ENCODE results near the gene POU6F2. TPM values are rescaled to one million over a fixed set of nuclear protein-coding genes. Genes with fewer than 3 reads are reported as not detected.

POU6F2 gene
- total and polyA plus RNA-seq, 2 donors (not counting 1 experiment from before 2014, with no cell fraction given), result 0.47 TPM; not detected in 1

- H3K27me3 ChIP-seq (replicated peaks in 1 of 4; ENCODE audit: control extremely low read depth in 1 of 4, control insufficient read depth in 3 of 4, insufficient read depth in 4 of 4, low read length in 3 of 4), result no peaks in the 10 kb centered on the region
- no CpG with 5 or more reads among the region's 2 CpGs for WGBS (ENCODE audit: insufficient coverage)
- TF ChIP-seq EZH2 (IDR thresholded peaks at IDR 0.05; ENCODE audit: borderline replicate concordance, insufficient read depth, low read depth, low read length, poor library complexity, severe bottlenecking) (no peak), CTCF (IDR thresholded peaks at IDR 0.05) (no peak)
- POLR2A ChIA-PET, result no interaction called here
- H3K27ac Mint-ChIP-seq, result no peak overlapping the region
- CTCF ChIA-PET, result no interaction called here
- intact Hi-C loops (cut with micrococcal nuclease), result no loop called here
- no peaks in the 10 kb centered on the region for H3K36me3 ChIP-seq (replicated peaks in 1 of 2; ENCODE audit: control extremely low read depth in 1 of 2, control insufficient read depth in 1 of 2, extremely low read depth in 1 of 2, insufficient read depth in 2 of 2, low read length in 1 of 2)
- ATAC-seq (ENCODE audit: low read depth) (no peak), DNase-seq (no peak)
- H3K4me2 ChIP-seq (replicated peaks; ENCODE audit: low read depth, low read length, poor library complexity, severe bottlenecking), result no peak overlapping the region
- H3K4me3 Mint-ChIP-seq, result no peak overlapping the region
- H3K79me2 ChIP-seq (ENCODE audit: control insufficient read depth, insufficient read depth, low read length), result no peaks in the 10 kb centered on the region
- H3K27me3 Mint-ChIP-seq, result peaks cover 10% of the 10 kb centered on the region
- no peak overlapping the region for H2AFZ ChIP-seq (ENCODE audit: insufficient read depth, low read depth, low read length, poor library complexity, severe bottlenecking)
- H3K9me3 Mint-ChIP-seq (ENCODE audit: insufficient read depth), result no peaks in the 10 kb centered on the region
- H3K9ac ChIP-seq (ENCODE audit: low read length), result no peak overlapping the region
- H3K9me3 ChIP-seq (ENCODE audit: control extremely low read depth in 1 of 3, control insufficient read depth in 2 of 3, insufficient read depth in 1 of 3, low read length in 2 of 3), result no peaks in the 10 kb centered on the region
- H3K4me1 ChIP-seq (ENCODE audit: control insufficient read depth in 2 of 2, insufficient read depth in 2 of 2, low read length in 2 of 2), result no peaks in the 10 kb centered on the region
- no peak overlapping the region for H3K4me3 ChIP-seq (ENCODE audit: control extremely low read depth in 1 of 5, extremely low read depth in 1 of 5, insufficient read depth in 1 of 5, low read depth in 2 of 5, low read length in 4 of 5)
- H3K27ac ChIP-seq (ENCODE audit: low read length in 2 of 2), result no peak overlapping the region
- H3K4me1 Mint-ChIP-seq, result no peaks in the 10 kb centered on the region
- H4K20me1 ChIP-seq (ENCODE audit: control insufficient read depth, insufficient read depth, low read length, poor library complexity, severe bottlenecking), result no peaks in the 10 kb centered on the region
Measured at GRCh38 chr7:39384386-39384785, 406.7 kb downstream of the POU6F2 start.

DNA sequence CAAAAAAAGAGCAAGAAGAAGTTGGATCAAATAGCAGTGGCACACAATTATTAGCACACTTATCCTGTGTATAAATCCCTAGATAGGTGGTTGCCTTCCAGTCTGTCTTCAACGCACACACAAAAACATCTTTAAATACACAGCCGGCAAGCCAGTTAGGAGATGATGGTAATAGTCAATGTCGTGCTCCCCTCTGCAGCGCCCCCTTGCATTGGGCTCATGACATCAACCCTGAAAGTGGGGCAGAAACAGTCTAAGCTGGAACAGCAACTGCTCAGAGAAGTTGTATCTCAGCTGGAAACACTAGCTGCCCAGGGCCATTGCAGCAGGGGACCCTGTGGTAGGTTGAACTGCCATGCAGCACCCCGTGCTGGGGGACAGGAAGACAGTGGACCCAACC is 409.0 kb downstream of the POU6F2 start:
- WGBS (ENCODE audit: insufficient coverage), result 86% methylated on average over 3 of the region's 5 CpGs
- ChIA-PET CTCF (no interaction called here), POLR2A (no interaction called here)
- no peaks in the 10 kb centered on the region for H3K27me3 ChIP-seq (replicated peaks in 1 of 4; ENCODE audit: control extremely low read depth in 1 of 4, control insufficient read depth in 3 of 4, insufficient read depth in 4 of 4, low read length in 3 of 4)
- Mint-ChIP-seq H3K27me3 (peaks cover 16% of the 10 kb centered on the region), H3K4me1 (no peaks in the 10 kb centered on the region), H3K27ac (no peak overlapping the region), H3K4me3 (no peak overlapping the region), H3K9me3 (ENCODE audit: insufficient read depth) (no peaks in the 10 kb centered on the region)
- TF ChIP-seq CTCF (IDR thresholded peaks at IDR 0.05) (no peak), EZH2 (IDR thresholded peaks at IDR 0.05; ENCODE audit: borderline replicate concordance, insufficient read depth, low read depth, low read length, poor library complexity, severe bottlenecking) (no peak)
- no peaks in the 10 kb centered on the region for H4K20me1 ChIP-seq (ENCODE audit: control insufficient read depth, insufficient read depth, low read length, poor library complexity, severe bottlenecking)
- H3K4me3 ChIP-seq (ENCODE audit: control extremely low read depth in 1 of 5, extremely low read depth in 1 of 5, insufficient read depth in 1 of 5, low read depth in 2 of 5, low read length in 4 of 5), result no peak overlapping the region
- no peak overlapping the region for H3K9ac ChIP-seq (ENCODE audit: low read length)
- H3K79me2 ChIP-seq (ENCODE audit: control insufficient read depth, insufficient read depth, low read length), result no peaks in the 10 kb centered on the region
- H3K4me1 ChIP-seq (ENCODE audit: control insufficient read depth in 2 of 2, insufficient read depth in 2 of 2, low read length in 2 of 2), result no peaks in the 10 kb centered on the region
- ATAC-seq (ENCODE audit: low read depth) (no peak), DNase-seq (no peak)
- no peaks in the 10 kb centered on the region for H3K9me3 ChIP-seq (ENCODE audit: control extremely low read depth in 1 of 3, control insufficient read depth in 2 of 3, insufficient read depth in 1 of 3, low read length in 2 of 3)
- no peak overlapping the region for H3K27ac ChIP-seq (ENCODE audit: low read length in 2 of 2)
- H3K4me2 ChIP-seq (replicated peaks; ENCODE audit: low read depth, low read length, poor library complexity, severe bottlenecking), result no peak overlapping the region
- no peaks in the 10 kb centered on the region for H3K36me3 ChIP-seq (replicated peaks in 1 of 2; ENCODE audit: control extremely low read depth in 1 of 2, control insufficient read depth in 1 of 2, extremely low read depth in 1 of 2, insufficient read depth in 2 of 2, low read length in 1 of 2)
- intact Hi-C loops (cut with micrococcal nuclease), result no loop called here
- no peak overlapping the region for H2AFZ ChIP-seq (ENCODE audit: insufficient read depth, low read depth, low read length, poor library complexity, severe bottlenecking)
